NCI-H1436 treated with DMSO at 0.1 percent for 48 hours (cell line): ENCODE results near the gene SLC7A6.

ENCODE experiments used
- DNase-seq: peaks from one replicate; lab custom pipeline; 2025; lab: John Stamatoyannopoulos, UW

Gene SLC7A6

DNA sequence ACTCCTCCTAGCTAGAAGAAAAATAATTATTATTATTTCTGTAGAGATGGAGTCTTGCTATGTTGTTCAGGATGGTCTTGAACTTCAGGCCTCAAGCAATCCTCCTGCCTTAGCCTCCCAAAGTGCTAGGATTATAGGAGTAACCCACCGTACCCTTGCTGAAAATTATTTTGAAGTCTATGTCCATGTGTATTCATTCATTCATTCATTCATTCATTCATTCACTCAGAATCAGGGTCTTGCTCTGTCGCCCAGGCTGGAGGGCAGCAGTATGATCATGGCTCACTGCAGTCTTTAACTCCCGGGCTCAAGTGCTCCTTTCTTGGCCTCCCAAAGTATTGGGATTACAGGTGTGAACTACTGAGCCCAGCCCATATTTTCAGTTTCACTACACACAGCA, 42.3 kb downstream of the SLC7A6 start:
- DNase-seq, result no peak

DNA sequence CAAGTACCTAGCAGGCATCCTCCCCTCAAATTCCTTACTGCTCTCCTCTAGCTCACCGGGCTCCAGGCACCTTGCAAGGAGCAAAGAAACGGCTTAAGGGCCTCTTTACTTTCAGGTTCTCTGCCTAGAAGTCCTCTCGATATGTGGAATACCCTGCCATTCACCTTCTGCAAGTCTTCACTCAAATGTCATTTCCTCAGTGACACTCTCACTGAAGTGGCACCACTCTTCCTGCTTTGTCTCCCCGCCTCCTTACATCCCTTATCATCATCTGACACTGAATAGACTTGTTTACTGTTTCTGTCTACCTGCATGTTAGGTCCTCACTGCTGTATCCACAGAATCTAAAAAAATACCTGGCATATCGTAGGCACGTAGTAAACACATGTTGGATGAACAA, 45.5 kb downstream of the SLC7A6 start:
- DNase-seq, result no peak

DNA sequence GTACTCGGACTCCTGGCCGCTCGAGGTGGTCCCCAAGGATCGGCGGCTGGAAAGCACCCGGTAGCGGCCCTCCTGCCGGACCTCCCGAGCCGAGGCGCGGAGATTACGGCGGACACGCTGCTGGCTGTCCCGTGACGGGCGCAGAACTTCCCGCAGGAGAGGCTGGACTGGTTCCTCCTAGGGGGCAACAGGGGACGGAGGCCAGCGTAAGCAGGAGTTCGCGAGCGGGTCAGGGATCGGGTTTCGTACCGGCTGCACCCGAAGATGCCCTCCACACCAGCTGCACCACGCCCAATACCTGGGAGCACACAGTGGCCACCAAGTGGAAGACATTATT, 46.1 kb downstream of the SLC7A6 start:
- no peak for DNase-seq

DNA sequence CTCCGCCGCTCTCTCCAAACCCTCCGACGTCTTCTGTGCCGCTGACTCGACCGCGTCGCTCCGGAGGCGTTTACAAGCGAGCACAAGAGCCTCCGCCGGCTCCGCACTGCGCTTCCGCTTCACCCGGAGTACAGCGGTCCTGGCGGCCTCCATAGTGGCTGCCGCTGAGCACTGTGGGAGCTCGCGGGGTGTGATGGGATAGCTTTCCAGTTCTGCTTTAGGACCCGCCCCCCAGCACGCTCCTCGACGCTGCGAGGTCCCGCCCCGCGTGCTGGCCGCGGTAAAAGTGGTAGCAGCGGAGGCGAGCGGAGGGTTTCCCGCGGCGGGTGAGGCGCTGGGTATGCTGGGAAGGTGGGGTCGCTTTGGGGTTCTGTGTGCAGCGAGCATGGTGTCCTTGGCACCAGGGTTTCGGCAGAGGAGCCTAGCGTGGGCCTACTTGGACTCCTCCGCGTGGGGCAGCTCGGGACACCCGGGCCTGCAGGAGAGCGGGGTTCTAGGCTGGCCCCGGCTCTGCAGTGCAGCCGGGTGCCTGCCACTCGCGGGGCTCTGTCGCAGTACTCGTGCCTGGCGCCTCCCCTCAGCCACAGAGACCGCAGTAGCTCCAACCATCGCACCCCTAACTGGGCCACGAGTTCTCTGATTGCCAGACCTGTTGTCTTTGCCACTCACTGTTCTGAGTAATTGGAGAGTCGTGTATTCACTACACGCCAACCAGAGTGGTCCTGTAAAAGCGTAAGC, 46.6 kb downstream of the SLC7A6 start, which contains the start of the genes PRMT7 and SLC7A6OS:
TSS of gene PRMT7 (plus strand) at position 246 of the 738 bp plus-strand sequence. CDS start 4,961 bp downstream, outside the sequence.
TSS of gene SLC7A6OS (minus strand) at position 173 of the 738 bp plus-strand sequence. CDS start at position 153, 20 bp downstream.
- DNase-seq, result peak; percentile 47

DNA sequence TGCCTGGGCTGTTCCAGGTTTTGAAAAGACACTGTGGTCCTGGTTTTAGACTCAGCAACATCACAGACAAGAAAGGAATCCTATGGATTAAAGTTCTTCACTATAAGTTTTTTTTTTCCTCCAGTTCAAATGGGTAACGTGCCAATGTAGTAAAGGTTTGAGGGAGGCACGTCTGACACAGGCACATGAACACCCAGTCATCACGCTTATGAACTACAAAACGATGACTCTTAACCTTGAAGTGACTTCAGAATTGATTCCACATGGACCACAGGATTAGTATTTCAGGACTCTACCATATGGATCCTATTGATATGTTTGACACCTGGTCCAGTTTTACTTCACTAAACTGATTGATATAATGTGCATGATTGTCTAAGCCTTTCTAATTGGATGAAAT, 48.8 kb downstream of the SLC7A6 start:
- DNase-seq, result no peak

DNA sequence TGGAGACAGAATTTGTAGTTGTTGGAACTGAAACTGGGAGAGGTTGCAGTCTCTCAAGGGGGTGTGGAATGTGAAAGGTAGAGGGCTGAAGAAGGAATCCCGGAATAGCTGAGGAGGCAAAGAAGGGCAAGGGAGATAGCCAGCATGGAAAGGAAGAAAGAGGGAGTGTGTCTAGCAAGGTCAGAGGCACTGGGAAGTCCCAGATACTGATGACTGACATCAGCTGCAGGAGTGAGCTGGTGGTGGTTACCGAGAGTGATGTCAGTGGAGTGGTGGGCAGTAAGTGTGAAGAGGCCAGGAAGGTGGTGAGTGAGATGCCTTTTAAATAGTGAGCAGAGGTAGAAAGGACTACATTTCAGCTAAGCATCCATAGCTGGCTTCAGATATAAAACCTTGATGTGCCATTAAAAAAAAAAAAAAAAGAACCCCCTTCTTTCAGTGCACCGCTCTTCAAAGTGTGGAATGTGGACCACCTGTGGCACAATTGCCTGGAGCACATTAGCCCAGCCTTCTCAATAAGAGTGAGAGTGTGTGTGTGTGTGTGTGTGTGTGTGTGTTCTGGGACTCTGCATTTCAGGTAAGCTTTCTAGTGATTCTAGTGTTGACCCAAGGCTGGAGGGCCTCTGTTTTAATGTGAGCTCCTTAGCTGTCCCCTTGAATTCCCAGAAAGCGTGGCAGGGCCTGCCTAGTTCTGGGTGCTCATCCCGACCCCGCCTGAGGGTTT, 55.0 kb downstream of the SLC7A6 start:
- DNase-seq, result no peak

DNA sequence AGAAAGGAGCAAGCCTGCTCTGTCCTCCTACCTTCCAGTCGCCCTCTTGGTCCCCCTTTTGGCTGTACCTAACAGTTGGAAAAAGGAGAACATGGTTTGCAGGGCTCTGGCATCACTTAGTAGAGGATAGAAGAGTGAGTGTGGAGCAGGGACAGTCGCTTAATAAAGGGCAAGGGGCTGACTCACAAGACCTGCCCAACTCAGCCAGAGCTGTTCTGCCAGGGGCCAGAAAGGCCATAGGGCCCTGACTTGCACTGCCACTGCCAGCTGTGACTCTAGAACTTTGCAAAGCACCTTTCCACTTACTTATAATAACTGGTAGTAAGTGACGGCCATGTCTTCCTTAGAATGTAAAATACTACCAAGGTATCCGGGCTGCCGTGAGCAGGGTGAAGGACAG, 60.0 kb downstream of the SLC7A6 start:
- no peak for DNase-seq

DNA sequence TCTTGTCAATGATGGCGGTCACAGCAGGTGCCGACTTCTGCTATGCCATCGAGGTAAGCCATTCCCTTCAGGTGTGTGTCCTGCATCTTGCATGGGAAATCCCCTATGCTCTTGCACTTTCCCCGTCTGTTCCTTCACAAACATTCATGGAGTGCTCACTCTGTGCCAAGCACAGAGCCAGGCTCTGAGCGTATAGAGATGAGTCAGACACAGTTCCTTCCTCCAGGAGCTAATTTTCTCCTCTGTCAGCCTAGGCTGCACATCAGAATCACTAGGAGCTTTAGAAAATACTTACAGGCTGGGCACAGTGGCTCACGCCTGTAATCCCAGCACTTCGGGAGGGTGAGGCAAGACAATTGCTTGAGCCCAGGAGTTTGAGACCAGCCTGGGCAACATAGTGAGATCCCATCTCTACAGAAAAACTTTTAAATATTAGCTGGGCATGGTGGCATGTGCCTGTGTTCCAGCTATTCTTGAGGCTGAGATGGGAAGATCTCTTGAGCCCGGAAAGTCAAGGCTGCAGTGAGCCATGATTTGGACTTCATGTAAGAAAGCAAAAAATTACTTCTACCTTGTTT, 60.5 kb downstream of the SLC7A6 start:
- DNase-seq, result no peak

DNA sequence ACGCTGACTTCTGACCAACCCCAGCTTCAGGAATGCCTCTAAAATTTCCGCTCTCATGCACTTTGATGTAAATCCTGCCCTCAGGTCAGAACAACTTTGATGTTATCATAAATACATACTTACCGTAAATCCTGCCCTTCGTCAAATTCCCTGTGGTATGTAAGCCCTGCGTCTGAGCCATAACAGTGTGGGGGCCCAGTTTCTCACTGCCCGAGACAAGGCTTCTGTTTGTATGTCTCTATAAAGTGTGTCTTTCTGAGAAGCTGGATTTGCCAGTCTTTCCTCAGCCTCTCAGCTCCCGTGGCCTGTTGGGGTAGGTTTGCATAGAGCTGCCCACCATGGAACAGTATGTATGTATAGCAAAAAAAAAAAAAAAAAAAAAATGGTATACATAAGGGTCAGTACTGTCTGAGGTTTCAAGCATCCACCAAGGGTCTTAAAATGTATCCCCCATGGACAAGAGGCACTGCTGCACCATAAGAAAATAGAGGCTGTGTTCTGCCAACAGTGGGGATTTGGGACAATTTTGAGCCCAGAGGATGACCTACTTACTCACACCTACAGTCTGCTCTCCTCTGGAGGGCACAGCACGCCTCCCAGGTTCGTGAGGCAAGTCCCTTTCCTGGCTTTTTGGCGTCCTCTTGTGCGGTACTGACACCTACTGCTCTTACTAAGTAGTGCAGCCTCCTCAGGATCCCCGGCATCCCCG, 64.0 kb downstream of the SLC7A6 start:
- DNase-seq, result peak; percentile 19

DNA sequence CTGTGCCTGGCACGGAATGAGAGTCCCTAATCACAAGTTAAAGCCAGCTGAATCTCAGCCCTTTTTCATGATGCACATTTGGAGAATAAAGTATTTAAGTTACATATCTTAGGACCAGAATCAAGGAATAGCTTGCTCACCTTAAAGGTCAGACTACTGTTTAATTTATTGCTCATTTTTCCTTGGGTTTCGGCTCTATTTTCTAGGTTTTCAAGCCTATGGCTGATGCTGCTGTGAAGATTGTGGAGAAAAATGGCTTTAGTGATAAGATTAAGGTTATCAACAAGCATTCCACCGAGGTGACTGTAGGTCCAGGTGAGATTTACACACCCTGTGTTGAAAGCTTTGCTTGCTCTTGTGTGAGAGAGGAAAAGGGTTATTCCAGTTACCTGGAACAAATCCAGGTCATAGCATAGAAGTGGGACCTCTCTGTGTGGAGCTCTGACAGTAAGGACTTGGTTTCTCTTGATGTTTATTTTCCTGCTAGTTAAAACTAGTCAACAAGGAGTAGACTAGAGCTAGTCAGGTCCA, 64.6 kb downstream of the SLC7A6 start:
- DNase-seq, result no peak

DNA sequence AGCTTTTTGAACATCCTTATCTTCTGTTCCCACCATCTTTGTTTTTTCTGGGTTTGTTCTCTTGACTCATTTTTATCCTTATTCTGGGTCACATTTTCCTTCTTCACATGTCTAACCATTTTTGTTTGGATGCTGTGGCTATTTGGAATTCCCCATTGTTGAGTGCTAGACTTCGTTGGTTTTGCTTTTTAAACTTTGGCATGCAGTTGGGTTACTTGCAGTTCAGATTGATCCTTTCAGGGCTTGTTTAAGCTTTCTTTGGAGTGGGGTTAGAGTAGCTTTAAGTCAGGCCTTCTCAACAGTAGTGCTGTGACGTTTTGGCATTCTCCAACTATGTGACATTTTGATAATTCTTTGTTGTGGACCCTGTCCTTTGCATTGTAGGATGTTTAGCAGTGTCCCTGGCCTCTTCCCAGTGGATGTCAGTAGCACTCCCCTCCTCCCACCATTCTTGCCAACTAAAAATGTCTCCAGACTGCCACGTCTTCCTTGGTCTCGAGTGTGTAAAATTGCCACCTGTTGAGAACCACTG, 67.6 kb downstream of the SLC7A6 start:
- DNase-seq, result no peak

DNA sequence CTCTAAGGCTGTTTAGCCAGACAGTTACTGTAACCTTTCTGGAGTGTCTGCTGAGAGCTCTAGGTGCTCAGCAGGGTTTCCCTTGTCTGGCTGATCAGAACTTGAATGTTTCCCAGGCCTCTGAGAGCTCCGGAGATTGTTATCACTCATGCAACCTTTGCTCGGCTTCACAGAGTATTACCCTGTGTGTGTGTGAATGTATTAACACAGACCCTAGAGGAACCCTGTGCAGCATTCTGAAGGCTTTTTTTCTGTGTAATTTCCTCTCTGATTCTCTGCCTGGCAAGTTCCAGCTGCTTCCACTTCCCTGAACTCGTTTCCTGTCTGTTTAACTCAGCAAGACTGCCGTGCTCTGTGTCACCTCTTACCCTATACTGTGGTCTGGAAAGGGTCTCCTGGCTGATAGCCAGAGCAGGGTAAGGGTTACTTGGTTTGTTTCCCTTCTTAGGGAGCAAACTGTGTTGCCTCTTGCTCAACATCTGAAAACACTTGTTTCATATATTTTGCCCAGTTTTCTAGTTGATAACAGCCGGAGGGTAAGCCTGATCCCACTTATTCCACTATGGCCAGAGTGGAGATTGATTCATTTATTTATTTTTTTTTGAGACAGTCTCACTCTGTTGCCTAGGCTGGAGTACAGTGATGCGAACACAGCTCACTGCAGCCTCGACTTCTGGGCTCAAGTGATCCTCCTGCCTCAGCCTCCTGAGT, 68.2 kb downstream of the SLC7A6 start:
- DNase-seq, result no peak

DNA sequence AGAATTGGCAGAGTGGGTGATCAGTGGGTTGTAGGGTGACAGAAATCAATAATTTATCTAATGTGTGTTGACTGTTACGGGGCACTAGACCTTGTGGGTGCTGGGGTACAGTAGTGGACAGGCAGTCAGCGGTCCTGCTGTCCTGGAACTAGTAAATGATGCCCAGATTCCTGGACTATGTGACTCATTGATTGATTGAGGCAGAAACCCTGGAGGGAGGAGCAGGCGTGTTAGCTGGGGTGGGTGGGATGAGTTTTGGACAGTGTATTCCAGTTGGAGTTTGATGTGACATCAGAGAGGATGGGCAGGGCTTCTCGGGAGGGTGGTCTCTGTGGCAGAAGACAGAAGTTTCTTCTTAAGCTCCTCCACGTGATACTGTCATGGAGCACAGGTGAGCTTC, 70.8 kb downstream of the SLC7A6 start:
- DNase-seq, result no peak

DNA sequence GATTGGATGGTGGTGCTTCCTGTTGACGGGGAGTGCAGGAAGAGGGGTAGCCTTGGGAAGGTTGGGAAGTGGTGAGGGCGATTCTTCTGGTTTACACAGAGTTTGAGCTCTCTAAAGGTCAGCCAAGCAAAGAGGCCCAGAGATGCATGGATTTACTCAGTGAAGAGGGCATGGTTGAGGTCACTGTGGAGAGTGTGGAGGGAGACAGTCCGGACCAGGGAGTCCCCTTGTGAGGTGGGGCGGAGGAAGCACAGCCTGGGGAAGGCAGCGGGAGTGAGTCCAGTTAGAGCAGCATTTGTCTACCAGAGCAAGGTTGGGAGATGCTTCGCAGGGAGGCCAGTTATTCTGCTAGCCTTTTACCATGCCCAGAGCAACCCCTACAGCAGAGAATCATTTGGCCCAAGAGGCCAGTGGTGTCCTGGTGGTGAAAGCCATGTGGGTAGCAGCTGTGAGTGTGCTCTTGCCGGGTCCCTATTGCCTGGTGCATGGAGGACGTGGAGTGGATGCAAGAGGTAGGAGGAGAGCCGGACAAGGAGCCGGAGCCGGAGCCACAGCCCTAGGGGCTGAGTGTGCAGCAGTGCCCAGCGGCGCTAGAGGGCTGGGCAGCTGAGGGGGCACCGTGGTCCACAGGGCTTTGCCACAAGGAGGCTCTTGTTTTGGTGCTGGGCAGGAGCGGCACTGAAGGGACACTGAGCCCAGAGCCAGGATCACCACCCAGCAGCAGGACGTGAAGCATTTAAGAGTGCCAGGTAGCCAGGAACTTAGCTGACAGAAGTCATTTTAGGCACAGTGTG, 74.2 kb downstream of the SLC7A6 start:
- DNase-seq, result no peak

DNA sequence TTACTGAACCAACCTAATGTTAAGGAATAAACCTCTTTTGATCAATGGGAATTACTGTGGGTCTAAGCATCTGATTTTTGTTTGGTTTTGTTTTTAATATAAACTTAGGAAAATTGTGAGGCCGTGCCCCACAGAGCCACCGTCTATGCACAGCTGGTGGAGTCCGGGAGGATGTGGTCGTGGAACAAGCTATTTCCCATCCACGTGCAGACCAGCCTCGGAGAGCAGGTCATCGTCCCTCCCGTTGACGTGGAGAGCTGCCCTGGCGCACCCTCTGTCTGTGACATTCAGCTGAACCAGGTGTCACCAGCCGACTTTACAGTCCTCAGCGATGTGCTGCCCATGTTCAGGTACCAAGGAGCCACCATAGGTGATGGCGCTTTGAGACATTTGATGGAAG, 74.9 kb downstream of the SLC7A6 start:
- DNase-seq, result no peak

DNA sequence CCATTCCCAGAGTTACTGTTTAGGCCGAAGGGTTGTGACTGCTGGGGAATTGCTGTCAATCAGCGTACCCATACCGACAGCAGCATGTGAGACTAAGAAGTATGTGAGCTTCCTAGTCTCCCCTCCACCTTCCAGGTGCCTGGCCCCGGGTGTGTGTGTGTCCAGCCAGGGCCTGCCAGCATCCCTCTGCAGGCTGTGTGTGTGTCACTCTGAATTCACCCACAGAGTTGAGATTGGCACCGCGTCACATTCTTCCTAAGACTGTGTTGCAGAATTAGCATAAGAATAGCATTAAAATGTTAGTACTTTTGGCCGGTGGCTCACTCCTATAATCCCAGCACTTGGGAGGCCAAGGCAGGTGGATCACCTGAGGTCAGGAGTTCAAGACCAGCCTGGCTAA, 78.3 kb downstream of the SLC7A6 start:
- DNase-seq, result no peak

DNA sequence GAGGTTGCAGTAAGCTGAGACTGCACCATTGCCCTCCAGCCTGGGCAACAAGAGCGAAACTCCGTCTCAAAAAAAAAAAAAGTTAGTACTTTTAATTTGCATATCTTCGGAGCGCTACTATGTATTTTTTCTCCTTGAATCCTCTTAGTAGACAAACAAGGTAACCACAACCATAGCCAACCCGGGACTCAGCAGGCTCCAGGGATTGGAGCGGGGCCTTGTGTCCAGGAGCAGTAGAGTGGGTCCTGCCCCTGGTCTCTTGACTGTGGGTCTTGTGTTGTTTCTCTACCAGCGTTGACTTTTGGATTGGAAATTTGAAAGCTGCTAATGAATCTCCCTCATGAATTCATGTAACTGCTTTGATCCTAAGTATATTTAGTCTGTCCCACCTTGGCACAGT, 78.8 kb downstream of the SLC7A6 start:
- no peak for DNase-seq

DNA sequence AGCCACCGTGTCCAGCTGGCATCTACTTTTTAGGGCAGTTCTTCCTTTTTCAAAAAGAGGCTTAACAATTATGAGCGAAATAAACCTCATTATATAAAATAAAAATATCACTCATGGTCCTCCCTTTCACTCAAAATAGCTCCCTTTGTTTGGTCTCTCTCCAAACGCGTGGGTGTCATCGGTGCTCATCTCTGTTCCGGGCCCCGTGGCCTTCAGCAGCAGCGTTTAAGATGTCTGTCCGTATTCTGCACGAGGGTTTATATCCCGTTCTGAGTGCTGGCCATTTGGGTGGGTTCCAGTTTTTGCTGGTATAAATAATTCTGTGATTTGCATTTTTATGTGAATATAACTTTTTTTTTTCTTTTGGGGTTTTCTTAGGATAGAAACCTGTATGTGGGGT, 79.9 kb downstream of the SLC7A6 start:
- no peak for DNase-seq

DNA sequence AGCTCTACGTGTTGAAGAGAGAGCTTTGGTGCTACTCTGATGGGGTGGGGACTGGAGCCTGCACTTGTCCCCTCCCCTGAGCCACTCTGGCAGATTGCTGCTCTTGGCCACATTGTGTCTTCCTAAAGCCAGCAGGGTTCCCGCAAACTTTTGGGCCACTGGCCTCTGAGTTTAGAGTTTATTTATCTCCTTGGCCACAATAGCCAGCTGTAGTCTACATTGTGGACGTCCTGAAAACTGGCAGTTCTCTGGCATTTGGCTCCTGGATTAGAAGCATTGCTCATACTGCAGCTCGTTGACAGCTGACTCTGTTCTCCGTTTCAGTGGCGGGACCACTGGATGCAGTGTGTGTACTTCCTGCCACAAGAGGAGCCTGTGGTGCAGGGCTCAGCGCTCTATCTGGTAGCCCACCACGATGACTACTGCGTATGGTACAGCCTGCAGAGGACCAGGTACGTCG, 81.1 kb downstream of the SLC7A6 start:
- DNase-seq, result no peak

DNA sequence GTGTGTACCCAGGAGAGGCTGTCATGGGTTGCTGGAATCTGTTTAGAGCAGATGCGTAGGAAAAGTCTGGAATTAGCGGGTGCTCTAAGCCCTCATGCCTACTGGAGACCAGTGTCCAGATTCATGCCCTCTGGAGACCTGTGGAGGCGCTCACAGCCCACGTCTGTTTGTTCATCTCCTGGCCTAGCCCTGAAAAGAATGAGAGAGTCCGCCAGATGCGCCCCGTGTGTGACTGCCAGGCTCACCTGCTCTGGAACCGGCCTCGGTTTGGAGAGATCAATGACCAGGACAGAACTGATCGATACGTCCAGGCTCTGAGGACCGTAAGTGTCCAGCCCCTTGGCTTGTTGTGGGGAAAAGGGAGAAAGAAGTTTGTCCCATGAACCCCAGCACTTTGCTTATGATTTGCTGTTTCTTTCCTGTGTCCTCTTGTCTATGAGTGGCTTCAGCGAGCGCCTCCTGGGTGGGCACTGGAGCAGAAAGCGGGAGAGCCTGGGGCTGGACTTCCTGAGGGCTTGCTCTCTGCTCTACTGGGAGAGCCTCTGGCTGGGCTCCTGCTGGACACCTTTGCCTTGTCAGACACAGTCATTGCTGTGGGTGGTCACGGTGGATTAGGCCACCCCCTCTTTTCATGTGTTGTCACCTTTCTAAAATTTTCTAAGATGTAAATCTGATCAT, 81.8 kb downstream of the SLC7A6 start:
- no peak for DNase-seq
